Measurements from ENCODE around the gene NPAS3. TPM values are rescaled to one million over a fixed set of nuclear protein-coding genes. Genes with fewer than 3 reads are reported as not detected.

NPAS3 gene
- total and polyA plus RNA-seq, 2 of the 8 experiments (the other 6 are each of a cell fraction or from before 2014, with no cell fraction given) = 0.11 to 0.60 TPM

DNA sequence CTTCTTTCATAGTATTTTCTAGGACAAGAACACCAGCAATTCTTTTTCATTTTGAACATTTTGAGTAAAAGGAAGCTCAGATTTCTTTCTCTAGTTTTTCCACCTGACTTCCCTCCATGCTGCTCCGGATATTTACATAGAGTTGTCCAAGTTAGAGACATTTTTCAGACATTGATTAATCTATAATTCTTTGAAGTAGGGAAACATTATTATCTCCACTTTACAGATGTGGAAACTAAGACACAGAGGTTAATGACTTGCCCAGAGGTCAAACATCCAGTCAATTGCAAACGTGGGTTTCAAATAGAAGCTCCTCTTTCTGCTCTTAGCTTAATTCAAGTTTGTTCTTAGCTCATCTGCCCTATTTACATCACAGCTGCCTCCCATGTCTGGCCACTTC is 873.9 kb downstream of the NPAS3 start:
- H4K91ac ChIP-seq (replicated peaks; ENCODE audit: insufficient read length, low read length) = no peak overlapping the region
- no peak overlapping the region for H3K56ac ChIP-seq (replicated peaks; ENCODE audit: insufficient read length, low read depth, low read length)
- H2AFZ ChIP-seq (ENCODE audit: low read length) = no peak overlapping the region
- H3K4me2 ChIP-seq (ENCODE audit: insufficient read depth in 1 of 2, low read depth in 2 of 2, low read length in 2 of 2) = no peak overlapping the region
- no peak overlapping the region for H3K14ac ChIP-seq (ENCODE audit: insufficient read length)
- H3K4ac ChIP-seq (replicated peaks; ENCODE audit: insufficient read length, low read depth, low read length) = no peak overlapping the region
- no peak overlapping the region for H4K8ac ChIP-seq (ENCODE audit: extremely low read depth, insufficient read depth, low read length)
- H4K20me1 ChIP-seq (replicated peaks in 1 of 2; ENCODE audit: control insufficient read depth in 1 of 2, insufficient read depth in 2 of 2, low read length in 2 of 2) = no peaks in the 10 kb centered on the region
- no peaks in the 10 kb centered on the region for H3K4me1 ChIP-seq (replicated peaks in 1 of 4; ENCODE audit: control insufficient read depth in 3 of 4, insufficient read depth in 4 of 4, low read length in 3 of 4)
- no peaks in the 10 kb centered on the region for H3K79me1 ChIP-seq (ENCODE audit: low read depth, low read length)
- H3K36me3 ChIP-seq (ENCODE audit: control insufficient read depth in 2 of 4, insufficient read depth in 4 of 4, low read length in 3 of 4) = no peaks in the 10 kb centered on the region
- H3K23me2 ChIP-seq (ENCODE audit: low read depth, low read length) = peaks cover 2% of the 10 kb centered on the region; the same call in 1 of the 2 replicates
- H2BK12ac ChIP-seq (ENCODE audit: low read depth, low read length) = no peak overlapping the region
- 85% methylated on average over 2 of the region's 2 CpGs; no CpG with 5 or more reads in 1 of the 2 experiments for WGBS, 2 experiments (ENCODE audit: extremely low coverage in 1 of 2, insufficient coverage in 1 of 2, insufficient read length in 1 of 2, insufficient replicate concordance in 2 of 2, low coverage in 1 of 2, low lambda C conversion rate in 2 of 2, missing lambda C conversion rate in 1 of 2)
- no peak overlapping the region for H3K27ac ChIP-seq (ENCODE audit: low read depth, low read length)
- H3K9ac ChIP-seq (replicated peaks in 1 of 4; ENCODE audit: extremely low read depth in 1 of 4, low read depth in 3 of 4, low read length in 3 of 4) = no peak overlapping the region
- ChIA-PET POLR2A (ENCODE audit: partially characterized antibody) (no interaction called here), CTCF (ENCODE audit: partially characterized antibody) (interaction anchor here (0.6 to 1.6 kb wide), 3 partner anchors 247 to 510 kb away, joined by 3 to 4 read pairs (median 3); no protein-coding TSS in a partner anchor)
- H3K18ac ChIP-seq (ENCODE audit: extremely low read depth, low read length) = no peak overlapping the region
- DNase-seq (ENCODE audit: low read depth in 1 of 2, low spot score in 2 of 2) (no peak), FAIRE-seq (no peak)
- no peaks in the 10 kb centered on the region; a peak in 1 of 7 replicates for H3K27me3 ChIP-seq (replicated peaks in 1 of 4; ENCODE audit: control insufficient read depth in 3 of 4, extremely low read depth in 1 of 4, insufficient read depth in 3 of 4, low read length in 3 of 4)
- H3K4me3 ChIP-seq (ENCODE audit: extremely low read depth in 1 of 4, insufficient read depth in 2 of 4, low read depth in 3 of 4, low read length in 4 of 4) = no peak overlapping the region
- no peak overlapping the region for H2AK5ac ChIP-seq (ENCODE audit: low read depth, low read length)
- no peaks in the 10 kb centered on the region for H3K79me2 ChIP-seq (ENCODE audit: control insufficient read depth in 1 of 2, insufficient read depth in 2 of 2, low read length in 2 of 2)
- H2BK15ac ChIP-seq (ENCODE audit: low read length) = no peak overlapping the region
- no peaks in the 10 kb centered on the region for H3K9me3 ChIP-seq (ENCODE audit: insufficient read depth in 2 of 2, low read depth in 1 of 2, low read length in 1 of 2)
- TF ChIP-seq CHD2 (IDR thresholded peaks at IDR 0.05; ENCODE audit: low read length) (no peak), SP2 (IDR thresholded peaks at IDR 0.05; ENCODE audit: low read length) (no peak), CTBP2 (IDR thresholded peaks at IDR 0.05; ENCODE audit: borderline replicate concordance, insufficient read depth, insufficient read length, low read length) (no peak), SUZ12 (IDR thresholded peaks at IDR 0.05; ENCODE audit: low read length) (no peak), KDM4A (IDR thresholded peaks at IDR 0.05; ENCODE audit: low read depth, low read length, severe bottlenecking) (no peak), ASH2L (IDR thresholded peaks at IDR 0.05; ENCODE audit: low read length) (no peak), TAF1 (IDR thresholded peaks at IDR 0.05; ENCODE audit: low read depth, low read length) (no peak), CREB1 (IDR thresholded peaks at IDR 0.05) (no peak), JUN (IDR thresholded peaks at IDR 0.05; ENCODE audit: low read depth, low read length) (no peak), TAF7 (optimal IDR thresholded peaks at IDR 0.05; ENCODE audit: borderline replicate concordance, low read depth, low read length) (no peak), EP300 (IDR thresholded peaks at IDR 0.05; ENCODE audit: borderline replicate concordance in 1 of 2, low read depth in 2 of 2, low read length in 2 of 2) (no peak), GTF2F1 (IDR thresholded peaks at IDR 0.05; ENCODE audit: borderline replicate concordance, low read depth, low read length) (no peak), RBBP5 (IDR thresholded peaks at IDR 0.05; ENCODE audit: borderline replicate concordance, low read depth, low read length) (no peak), SP4 (IDR thresholded peaks at IDR 0.05; ENCODE audit: low read length) (no peak)
- no peak overlapping the region for H2BK5ac ChIP-seq (ENCODE audit: low read depth, low read length)
- no peak overlapping the region for H2BK120ac ChIP-seq (replicated peaks; ENCODE audit: low read depth, low read length)
- no peak overlapping the region for H4K5ac ChIP-seq (ENCODE audit: insufficient read length, low read depth, low read length)
- H2BK20ac ChIP-seq (ENCODE audit: low read length) = no peak overlapping the region
- H3K23ac ChIP-seq (ENCODE audit: insufficient read length) = no peak overlapping the region

Data from H1 (cell line).